HepG2 (cell line): ENCODE results near the gene NSL1. TPM values are rescaled to one million over a fixed set of nuclear protein-coding genes. Genes with fewer than 3 reads are reported as not detected.

Experiments
- ATAC-seq: fragments of 200-7000 bp; cut with Tn5 transposase; 3 replicates; pipeline ENCODE4 v1.9.1; 2020; ENCODE audit warnings: mild to moderate bottlenecking, moderate library complexity
- BruUV-seq: library from RNA; stranded (reverse); fragments of 400-500 nt; replicated peaks from 2 replicates; lab custom pipeline; 2021; lab: Mats Ljungman, UMichigan
- CTCF ChIA-PET: fragments of 300-600 bp; formaldehyde crosslinking; extraction: SDS; loops from one replicate; lab custom pipeline; 2021; ENCODE audit warnings: low total read pairs, inconsistent platforms, low intra/inter-chr PET ratio; lab: Yijun Ruan, JAX
- POLR2A ChIA-PET: fragments of 350-600 bp; sonication (Branson Sonifier 250); formaldehyde crosslinking; loops from one replicate; lab custom pipeline; 2020; ENCODE audit warnings: antibody characterized with exemption, inconsistent platforms; lab: Yijun Ruan, JAX
- DNase-seq: peaks from one replicate; pipeline ENCODE4 v3.0.0-alpha.2; 2015; ENCODE audit warnings: low spot score
- FAIRE-seq: peaks from 3 replicates; lab custom pipeline; 2011; peaks lifted over from hg19 to GRCh38; lab: Jason Lieb, UNC
- H2AFZ ChIP-seq: one replicate; pipeline ENCODE4 v1.6.1; 2011; ENCODE audit warnings: low read length, inconsistent platforms
- H3K27ac ChIP-seq: fragments of 300-600 bp; 3 replicates; pipeline ENCODE4 v1.8.0; 2011; ENCODE audit warnings: mixed run types, mild to moderate bottlenecking, mixed read lengths, low read length, inconsistent platforms; ENCODE audit not compliant: insufficient read depth; ENCODE audit errors: extremely low read length
- H3K27me3 ChIP-seq, 2 experiments: fragments of 200-600 bp in 1 of 2; 2 replicates in 1 of 2; 3 replicates in 1 of 2; pipeline versions ENCODE4 v1.6.0 to v1.8.0; 2011; ENCODE audit warnings: low read length in 2 of 2, mild to moderate bottlenecking in 2 of 2, moderate library complexity in 2 of 2, inconsistent platforms in 1 of 2; ENCODE audit not compliant: insufficient read depth in 2 of 2, control insufficient read depth in 1 of 2
- H3K36me3 ChIP-seq, 2 experiments: fragments of 200-600 bp in 1 of 2; replicated peaks in 1 of 2; 2 replicates in 1 of 2; 3 replicates in 1 of 2; pipeline versions ENCODE4 v1.5.1 to v1.8.0; 2011; ENCODE audit warnings: low read length in 2 of 2, inconsistent platforms in 1 of 2; ENCODE audit not compliant: insufficient read depth in 2 of 2, control insufficient read depth in 1 of 2
- H3K4me1 ChIP-seq: 2 replicates; pipeline ENCODE4 v1.5.1; 2012; ENCODE audit warnings: low read length, inconsistent platforms; ENCODE audit not compliant: insufficient read depth
- H3K4me2 ChIP-seq: 2 replicates; pipeline ENCODE4 v1.6.0; 2011; ENCODE audit warnings: low read depth, low read length, inconsistent platforms
- H3K4me3 ChIP-seq, 3 experiments: fragments of 200-600 bp in 1 of 3; sonication (generic), shearing (Covaris generic) in 1 of 3; replicated peaks in 1 of 3; 2 replicates each; pipeline ENCODE4 v1.5.1; 2011 to 2016; ENCODE audit warnings: low read length in 3 of 3, inconsistent platforms in 2 of 3, low read depth in 2 of 3, mild to moderate bottlenecking in 2 of 3, control low read depth in 1 of 3, mixed read lengths in 1 of 3; ENCODE audit not compliant: insufficient read depth in 1 of 3
- H3K79me2 ChIP-seq: one replicate; pipeline ENCODE4 v1.6.1; 2011; ENCODE audit warnings: low read length, inconsistent platforms; ENCODE audit not compliant: insufficient read depth
- H3K9ac ChIP-seq: 2 replicates; pipeline ENCODE4 v1.6.0; 2011; ENCODE audit warnings: mild to moderate bottlenecking, low read depth, low read length, inconsistent platforms; ENCODE audit not compliant: insufficient read depth
- H3K9me3 ChIP-seq: 2 replicates; pipeline ENCODE4 v1.5.1; 2012; ENCODE audit warnings: mild to moderate bottlenecking, low read length
- H4K20me1 ChIP-seq: 2 replicates; pipeline ENCODE4 v1.6.0; 2011; ENCODE audit warnings: inconsistent platforms, mild to moderate bottlenecking, low read length, moderate library complexity; ENCODE audit not compliant: insufficient read depth
- ARNT ChIP-seq: fragments of 450-650 bp; IDR thresholded peaks from 2 replicates; pipeline ENCODE4 v1.6.1; 2017
- ARNTL ChIP-seq: sonication (generic); formaldehyde crosslinking; IDR thresholded peaks from 2 replicates; pipeline ENCODE4 v1.4.0; 2020; ENCODE audit warnings: mild to moderate bottlenecking, missing genetic modification reagents
- ATF1 ChIP-seq: IDR thresholded peaks from 2 replicates; pipeline ENCODE4 v1.6.1; 2016; ENCODE audit warnings: mild to moderate bottlenecking, control low read depth
- CENPBD1 ChIP-seq: sonication (generic); formaldehyde crosslinking; IDR thresholded peaks from 2 replicates; pipeline ENCODE4 v1.8.0; 2022; ENCODE audit warnings: missing genetic modification reagents, low read depth, mild to moderate bottlenecking, borderline replicate concordance
- FOXM1 ChIP-seq: sonication (generic); formaldehyde crosslinking; IDR thresholded peaks from 2 replicates; pipeline ENCODE4 v1.5.0; 2020; ENCODE audit warnings: missing genetic modification reagents
- HNRNPH1 ChIP-seq: fragments of 200-400 bp; formaldehyde crosslinking; optimal IDR thresholded peaks from 2 replicates; pipeline ENCODE3; 2017; ENCODE audit warnings: mild to moderate bottlenecking, low read depth, low read length
- SETDB1 ChIP-seq: sonication (generic); formaldehyde crosslinking; IDR thresholded peaks from 2 replicates; pipeline ENCODE4 v1.5.1; 2020; ENCODE audit warnings: missing genetic modification reagents, mild to moderate bottlenecking, borderline replicate concordance
- STAG1 ChIP-seq: sonication (generic); formaldehyde crosslinking; IDR thresholded peaks from 2 replicates; pipeline ENCODE4 v1.4.0; 2020; ENCODE audit warnings: missing genetic modification reagents
- TIGD3 ChIP-seq: sonication (generic); formaldehyde crosslinking; IDR thresholded peaks from 2 replicates; pipeline ENCODE4 v1.5.1; 2020; ENCODE audit warnings: mild to moderate bottlenecking, missing genetic modification reagents, borderline replicate concordance
- ZBTB21 ChIP-seq: sonication (generic); formaldehyde crosslinking; IDR thresholded peaks from 2 replicates; pipeline ENCODE4 v1.4.0; 2020; ENCODE audit warnings: missing genetic modification reagents
- ZNF432 ChIP-seq: sonication (generic); formaldehyde crosslinking; IDR thresholded peaks from 2 replicates; pipeline ENCODE4 v1.5.0; 2020; ENCODE audit warnings: missing genetic modification reagents, mild to moderate bottlenecking, borderline replicate concordance
- WGBS: methylation state at CpG from one replicate; pipeline ENCODE4 v1.1.6; 2017; ENCODE audit warnings: low lambda C conversion rate; 5-methylcytosine and 5-hydroxymethylcytosine counted together
- in situ Hi-C: cut with HindIII; loops from 2 replicates; pipeline ENCODE4 v1.10.0; 2017; ENCODE audit warnings: low pct_unique_long_range_greater_than_20kb; ENCODE audit not compliant: extremely low pct_ligation_motif_present
- intact Hi-C: fragments of 100-400 bp; cut with micrococcal nuclease; formaldehyde crosslinking; loops from one replicate; pipeline ENCODE4 v1.10.0; 2022; ENCODE audit not compliant: unreplicated experiment
- polyA plus RNA-seq, 8 experiments: library from polyadenylated mRNA; depleted of rRNA in 3 of 8; stranded (reverse) in 7 of 8; unstranded in 1 of 8; fragments of >200 nt; fragmentation: Illumina TruSeq in 4 of 8; extraction: Trizol in 4 of 8; gene quantifications; 2 replicates each; pipeline versions ENCODE4 v1.2.1 to v1.2.3, GENCODE V29; 2011 to 2016; ENCODE audit warnings: low read depth in 4 of 8, missing spikeins in 1 of 8, mixed read lengths in 1 of 8; ENCODE audit not compliant: insufficient read depth in 1 of 8
- total RNA-seq, 5 experiments: library from RNA; depleted of rRNA; stranded (reverse); fragments of >200 nt; fragmentation: Illumina TruSeq; extraction: Trizol; gene quantifications; 2 replicates each; pipeline ENCODE4 v1.2.3, GENCODE V29; 2016; ENCODE audit warnings: low read depth in 1 of 5
- TF ChIP-seq, protein P1 (sequence below): sonication (generic); formaldehyde crosslinking; IDR thresholded peaks from 2 replicates; pipeline ENCODE4 v1.4.0; 2020; ENCODE audit warnings: missing genetic modification reagents

Gene NSL1
- total and polyA plus RNA-seq, 2 of the 13 experiments (the other 11 are each of a cell fraction or from before 2014, with no cell fraction given): 34.5 to 77.4 TPM

DNA sequence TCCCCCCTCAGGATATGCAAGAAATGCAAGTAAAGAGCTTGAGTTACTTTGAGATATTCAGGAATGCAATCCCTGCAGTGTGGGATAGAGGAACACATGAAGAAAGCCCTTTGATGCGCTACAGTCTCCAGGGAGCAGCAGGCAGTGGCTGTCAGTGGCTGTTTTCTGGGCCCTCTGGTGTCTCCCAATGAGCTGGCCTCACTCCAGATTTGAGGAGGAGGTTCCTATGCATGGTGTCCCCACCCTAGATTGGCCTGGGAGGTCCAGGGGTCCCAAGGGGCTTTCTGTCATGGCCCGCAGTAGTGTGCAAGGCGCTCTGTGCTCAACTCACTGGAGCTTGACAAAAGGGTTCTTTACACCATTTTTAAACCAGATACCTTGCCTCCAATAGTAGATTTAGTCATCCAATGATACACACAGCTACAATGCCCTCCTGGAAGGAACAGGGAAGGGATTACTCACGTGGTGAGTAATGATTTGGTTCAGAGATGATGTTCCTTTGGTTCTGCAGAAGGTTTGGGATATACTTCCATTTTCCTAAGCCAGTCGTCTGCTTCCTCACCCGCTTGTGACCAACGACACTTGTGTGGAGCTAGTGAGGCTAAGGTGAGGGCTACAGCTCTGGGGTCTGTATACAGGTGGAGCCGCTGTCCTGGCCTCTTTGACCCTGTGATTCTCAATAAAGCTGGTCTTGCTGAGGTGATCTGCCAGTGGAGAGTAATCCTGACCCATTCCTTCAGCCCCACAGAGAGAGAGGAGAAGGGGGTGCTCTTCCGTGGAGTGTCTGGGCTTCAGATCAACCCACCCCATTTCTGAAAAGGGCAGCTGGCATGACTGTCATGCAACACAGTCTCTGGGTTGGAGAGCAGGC is 98.6 kb downstream of the NSL1 start:
- no peak overlapping the region for H3K9ac ChIP-seq
- H3K79me2 ChIP-seq: no peaks in the 10 kb centered on the region
- H3K27ac ChIP-seq: no peak overlapping the region
- peaks cover 11% of the 10 kb centered on the region for H3K4me1 ChIP-seq
- H3K4me3 ChIP-seq: no peak overlapping the region
- H3K36me3 ChIP-seq: no peaks in the 10 kb centered on the region
- no peak for TF ChIP-seq ATF1
- no peak for TF ChIP-seq STAG1 (CRISPR knock-in tag)
- no peak for TF ChIP-seq ARNT
- TF ChIP-seq HNRNPH1: no peak
- no peak for TF ChIP-seq ZBTB21
- no peak for TF ChIP-seq SETDB1 (CRISPR knock-in tag)
- no peak for TF ChIP-seq TIGD3 (CRISPR knock-in tag)
- TF ChIP-seq, protein P1, sequence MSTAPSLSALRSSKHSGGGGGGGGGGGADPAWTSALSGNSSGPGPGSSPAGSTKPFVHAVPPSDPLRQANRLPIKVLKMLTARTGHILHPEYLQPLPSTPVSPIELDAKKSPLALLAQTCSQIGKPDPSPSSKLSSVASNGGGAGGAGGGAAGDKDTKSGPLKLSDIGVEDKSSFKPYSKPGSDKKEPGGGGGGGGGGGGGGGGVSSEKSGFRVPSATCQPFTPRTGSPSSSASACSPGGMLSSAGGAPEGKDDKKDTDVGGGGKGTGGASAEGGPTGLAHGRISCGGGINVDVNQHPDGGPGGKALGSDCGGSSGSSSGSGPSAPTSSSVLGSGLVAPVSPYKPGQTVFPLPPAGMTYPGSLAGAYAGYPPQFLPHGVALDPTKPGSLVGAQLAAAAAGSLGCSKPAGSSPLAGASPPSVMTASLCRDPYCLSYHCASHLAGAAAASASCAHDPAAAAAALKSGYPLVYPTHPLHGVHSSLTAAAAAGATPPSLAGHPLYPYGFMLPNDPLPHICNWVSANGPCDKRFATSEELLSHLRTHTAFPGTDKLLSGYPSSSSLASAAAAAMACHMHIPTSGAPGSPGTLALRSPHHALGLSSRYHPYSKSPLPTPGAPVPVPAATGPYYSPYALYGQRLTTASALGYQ (CRISPR knock-in tag): no peak
- no peak for TF ChIP-seq ARNTL (CRISPR knock-in tag)
- TF ChIP-seq ZNF432 (CRISPR knock-in tag): no peak
- no peak for TF ChIP-seq CENPBD1 (CRISPR knock-in tag)
- TF ChIP-seq FOXM1 (CRISPR knock-in tag): no peak
- intact Hi-C loops: no loop called here
- in situ Hi-C loops: no loop called here
- peaks cover 7 to 79% of the 10 kb centered on the region in 2 experiments; a peak in 4 of 5 replicates for H3K27me3 ChIP-seq
- no peak for DNase-seq
- ChIA-PET POLR2A (no interaction called here), CTCF (no interaction called here)
- H2AFZ ChIP-seq: no peak overlapping the region
- no peak overlapping the region for H3K4me2 ChIP-seq
- no TSS peak for BruUV-seq
- FAIRE-seq: no peak
- 78% methylated on average over 7 of the region's 9 CpGs for WGBS
- ATAC-seq: no peak
- no peaks in the 10 kb centered on the region for H3K9me3 ChIP-seq
- H4K20me1 ChIP-seq: no peaks in the 10 kb centered on the region
